ENCODE data around the gene ANKS3. TPM values are rescaled to one million over a fixed set of nuclear protein-coding genes. Genes with fewer than 3 reads are reported as not detected.

The ANKS3 gene
- total RNA-seq, 1 donor from 2014 or later: 16.8 TPM

DNA sequence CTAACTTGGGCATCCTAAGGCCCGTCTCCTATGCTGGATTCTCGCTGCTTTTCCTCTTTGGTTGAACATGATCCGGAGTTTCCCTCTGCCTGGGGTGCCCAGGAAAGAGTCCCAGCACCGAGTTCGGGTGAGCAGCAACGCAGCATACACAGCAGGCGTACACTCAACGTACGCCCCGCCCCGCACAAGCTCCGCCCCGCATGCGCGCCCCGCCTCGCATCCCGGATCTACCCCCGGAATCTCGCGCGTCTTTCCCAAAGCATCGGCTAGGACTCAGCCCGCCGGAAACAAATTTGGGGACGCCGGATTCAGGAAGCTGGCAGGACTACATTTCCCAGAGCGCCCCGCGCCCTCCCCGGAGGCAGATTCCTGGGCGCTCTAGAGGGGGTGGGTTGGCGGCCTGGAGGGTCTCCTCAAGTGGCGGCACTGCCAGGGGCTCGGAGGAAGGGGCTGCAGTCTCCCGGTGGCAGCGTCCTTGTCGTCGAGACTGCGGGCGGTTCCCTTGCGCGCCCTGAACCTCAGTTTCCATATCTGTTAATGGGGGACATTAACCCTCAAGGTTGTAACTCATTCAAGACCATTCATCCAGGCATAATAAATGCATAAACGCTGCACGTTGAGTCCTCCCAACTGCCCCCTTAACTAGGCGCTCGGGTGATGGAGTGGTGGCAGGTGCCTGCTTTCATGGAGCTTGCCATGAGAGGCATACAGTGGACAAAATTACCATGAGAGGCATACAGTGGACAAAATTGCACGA, 34.7 kb upstream of the ANKS3 start:
- peak overlapping the region; percentile 54 for H3K4me3 ChIP-seq (ENCODE audit: low read depth, low read length)
- peak; percentile 87 for DNase-seq (ENCODE audit: low read depth)
- FAIRE-seq: no peak
- H3K36me3 ChIP-seq (ENCODE audit: control insufficient read depth, insufficient read depth, low read length): peaks cover 5% of the 10 kb centered on the region
- TF ChIP-seq, protein P1, sequence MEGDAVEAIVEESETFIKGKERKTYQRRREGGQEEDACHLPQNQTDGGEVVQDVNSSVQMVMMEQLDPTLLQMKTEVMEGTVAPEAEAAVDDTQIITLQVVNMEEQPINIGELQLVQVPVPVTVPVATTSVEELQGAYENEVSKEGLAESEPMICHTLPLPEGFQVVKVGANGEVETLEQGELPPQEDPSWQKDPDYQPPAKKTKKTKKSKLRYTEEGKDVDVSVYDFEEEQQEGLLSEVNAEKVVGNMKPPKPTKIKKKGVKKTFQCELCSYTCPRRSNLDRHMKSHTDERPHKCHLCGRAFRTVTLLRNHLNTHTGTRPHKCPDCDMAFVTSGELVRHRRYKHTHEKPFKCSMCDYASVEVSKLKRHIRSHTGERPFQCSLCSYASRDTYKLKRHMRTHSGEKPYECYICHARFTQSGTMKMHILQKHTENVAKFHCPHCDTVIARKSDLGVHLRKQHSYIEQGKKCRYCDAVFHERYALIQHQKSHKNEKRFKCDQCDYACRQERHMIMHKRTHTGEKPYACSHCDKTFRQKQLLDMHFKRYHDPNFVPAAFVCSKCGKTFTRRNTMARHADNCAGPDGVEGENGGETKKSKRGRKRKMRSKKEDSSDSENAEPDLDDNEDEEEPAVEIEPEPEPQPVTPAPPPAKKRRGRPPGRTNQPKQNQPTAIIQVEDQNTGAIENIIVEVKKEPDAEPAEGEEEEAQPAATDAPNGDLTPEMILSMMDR (IDR thresholded peaks at IDR 0.05; ENCODE audit: insufficient read depth, low read length, severe bottlenecking): no peak
- H3K27me3 ChIP-seq (ENCODE audit: control insufficient read depth, insufficient read depth, low read length): no peaks in the 10 kb centered on the region

DNA sequence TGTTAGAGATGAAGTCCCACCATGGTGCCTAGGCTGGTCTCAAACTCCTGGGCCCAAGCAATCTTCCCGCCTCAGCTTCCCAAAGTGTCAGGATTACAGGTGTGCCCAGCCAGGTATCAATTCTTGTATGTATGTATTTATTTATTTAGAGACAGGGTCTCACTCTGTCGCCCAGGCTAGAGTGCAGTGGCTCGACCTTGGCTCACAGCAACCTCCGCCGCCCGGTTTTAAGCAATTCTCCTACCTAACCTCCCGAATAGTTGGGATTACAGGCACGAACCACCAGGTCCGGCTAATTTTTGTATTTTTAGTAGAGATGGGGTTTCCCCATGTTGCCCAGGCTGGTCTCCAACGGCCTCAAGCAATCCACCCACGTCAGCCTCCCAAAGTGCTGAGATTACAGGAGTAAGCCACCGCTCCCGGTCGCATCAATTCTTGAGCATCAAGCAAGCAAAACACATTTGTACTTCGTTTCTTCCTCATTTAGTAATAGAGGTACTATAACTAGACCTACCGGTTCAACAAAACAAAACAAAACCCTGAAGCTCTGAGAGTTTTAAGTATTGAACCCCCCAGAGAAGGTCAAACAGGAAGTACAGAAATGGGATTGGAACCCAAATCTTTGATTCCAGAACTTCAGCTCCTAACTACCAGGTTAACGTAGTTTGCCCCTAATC, 33.9 kb upstream of the ANKS3 start:
- Histone ChIP-seq H3K27me3 (ENCODE audit: control insufficient read depth, insufficient read depth, low read length) (no peaks in the 10 kb centered on the region), H3K36me3 (ENCODE audit: control insufficient read depth, insufficient read depth, low read length) (peaks cover 9% of the 10 kb centered on the region), H3K4me3 (ENCODE audit: low read depth, low read length) (peak overlapping the region; percentile 54)
- peak; percentile 60 for DNase-seq (ENCODE audit: low read depth)
- FAIRE-seq: no peak
- TF ChIP-seq, protein P1 (IDR thresholded peaks at IDR 0.05; ENCODE audit: insufficient read depth, low read length, severe bottlenecking): no peak

DNA sequence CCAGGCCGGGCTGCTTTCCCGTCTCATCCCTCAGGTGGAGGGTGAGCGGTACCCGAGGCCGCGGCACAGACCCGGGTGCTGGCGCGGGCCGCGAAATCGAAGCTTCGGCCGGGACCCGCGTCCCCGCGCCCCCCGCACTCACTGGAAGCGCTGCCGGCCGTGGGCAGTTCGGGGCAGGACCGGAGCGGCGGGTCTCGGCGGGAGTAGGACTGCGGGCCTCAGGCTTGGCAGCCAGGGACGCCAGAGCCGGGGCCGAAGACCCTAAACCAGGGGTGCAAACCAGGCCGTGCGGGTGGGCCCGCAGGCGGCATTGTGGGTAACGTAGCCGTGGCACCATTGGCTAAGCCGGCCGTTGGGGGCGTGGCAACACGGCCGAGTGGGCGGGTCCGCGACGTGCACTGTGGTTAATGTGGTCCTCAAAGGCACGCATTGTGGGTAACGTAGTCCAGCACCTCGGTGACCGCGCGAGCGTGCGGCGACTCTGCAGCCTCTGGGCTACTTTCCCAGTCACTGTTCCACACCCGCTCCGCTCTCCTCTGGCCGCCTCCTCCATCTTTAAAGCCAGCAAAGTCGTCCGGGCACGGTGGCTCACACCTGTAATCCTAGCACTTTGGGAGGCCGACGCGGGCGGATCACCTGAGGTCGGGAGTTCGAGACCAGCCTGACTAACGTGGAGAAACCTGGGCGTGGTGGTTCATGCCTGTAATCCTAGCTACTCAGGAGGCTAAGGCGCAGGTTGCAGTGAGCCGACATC, 33.0 kb upstream of the ANKS3 start, which contains the start of gene ZNF500:
Gene ZNF500 (minus strand): TSS at position 288 of the 754 bp plus-strand sequence. CDS start 1,184 bp downstream, outside the sequence.
- DNase-seq (ENCODE audit: low read depth): peak; percentile 89

DNA sequence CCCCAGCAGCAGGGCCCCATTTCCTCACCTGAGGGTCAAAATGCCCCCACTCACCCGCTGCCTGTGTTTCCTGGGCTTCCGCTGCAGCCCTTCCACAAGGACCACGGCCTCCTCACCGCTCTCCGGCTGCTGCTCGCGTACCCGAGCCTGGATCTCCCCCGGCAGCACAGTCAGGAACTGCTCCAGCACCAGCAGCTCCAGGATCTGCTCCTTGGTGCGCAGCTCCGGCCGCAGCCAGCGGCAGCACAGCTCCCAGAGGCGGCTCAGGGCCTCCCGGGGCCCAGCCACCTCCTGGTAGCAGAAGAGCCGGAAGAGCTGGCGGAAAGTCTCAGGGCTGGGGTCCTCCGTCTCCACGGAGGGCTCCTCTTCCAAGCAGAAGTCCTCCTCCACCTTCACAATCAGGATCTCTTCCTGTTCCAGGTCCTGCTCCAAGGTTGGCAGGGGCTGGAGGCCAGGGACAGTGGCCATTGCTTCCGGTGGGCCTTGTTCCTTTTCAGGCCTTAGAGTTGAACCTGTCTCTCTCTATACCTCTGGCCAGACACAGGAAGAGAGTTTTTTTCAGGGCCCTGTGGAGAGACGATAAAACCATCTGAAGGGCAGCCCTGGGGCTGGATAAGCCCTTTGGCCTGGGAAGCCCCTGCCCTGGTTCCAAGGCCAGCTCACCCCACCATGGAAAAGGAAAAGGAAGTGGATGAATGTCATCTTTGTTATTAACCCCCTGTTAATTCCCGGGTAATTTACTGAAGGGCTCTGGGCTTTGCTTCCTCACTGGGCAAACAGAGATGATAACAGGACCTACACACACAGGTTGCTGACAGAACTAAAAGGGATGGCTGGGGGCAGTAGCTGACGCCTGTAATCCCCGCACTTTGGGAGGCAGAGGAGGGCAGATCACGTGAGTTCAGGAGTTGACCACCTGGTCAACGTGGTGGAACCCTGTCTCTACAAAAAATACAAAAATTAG, 31.7 kb upstream of the ANKS3 start:
- no peak for FAIRE-seq

More for the DNA sequence above, 33.0 kb upstream of the ANKS3 start, which contains the start of gene ZNF500:
- TF ChIP-seq, protein P1 (IDR thresholded peaks at IDR 0.05; ENCODE audit: insufficient read depth, low read length, severe bottlenecking): no peak
- no peak for FAIRE-seq
- peaks cover 13% of the 10 kb centered on the region for H3K36me3 ChIP-seq (ENCODE audit: control insufficient read depth, insufficient read depth, low read length)
- H3K27me3 ChIP-seq (ENCODE audit: control insufficient read depth, insufficient read depth, low read length): no peaks in the 10 kb centered on the region
- peak within 1 kb of the TSS; percentile 97 for H3K4me3 ChIP-seq (ENCODE audit: low read depth, low read length)

More for the DNA sequence above, 31.7 kb upstream of the ANKS3 start:
- H3K27me3 ChIP-seq (ENCODE audit: control insufficient read depth, insufficient read depth, low read length): no peaks in the 10 kb centered on the region
- H3K36me3 ChIP-seq (ENCODE audit: control insufficient read depth, insufficient read depth, low read length): peaks cover 14% of the 10 kb centered on the region
- TF ChIP-seq, protein P1 (IDR thresholded peaks at IDR 0.05; ENCODE audit: insufficient read depth, low read length, severe bottlenecking): no peak
- DNase-seq (ENCODE audit: low read depth): no peak
- H3K4me3 ChIP-seq (ENCODE audit: low read depth, low read length): peak overlapping the region; percentile 97
